ENCODE measurements around the gene RSBN1. TPM values are rescaled to one million over a fixed set of nuclear protein-coding genes. Genes with fewer than 3 reads are reported as not detected.

The RSBN1 gene
- total RNA-seq, 1 experiment from 2014 or later: 16.6 TPM

DNA sequence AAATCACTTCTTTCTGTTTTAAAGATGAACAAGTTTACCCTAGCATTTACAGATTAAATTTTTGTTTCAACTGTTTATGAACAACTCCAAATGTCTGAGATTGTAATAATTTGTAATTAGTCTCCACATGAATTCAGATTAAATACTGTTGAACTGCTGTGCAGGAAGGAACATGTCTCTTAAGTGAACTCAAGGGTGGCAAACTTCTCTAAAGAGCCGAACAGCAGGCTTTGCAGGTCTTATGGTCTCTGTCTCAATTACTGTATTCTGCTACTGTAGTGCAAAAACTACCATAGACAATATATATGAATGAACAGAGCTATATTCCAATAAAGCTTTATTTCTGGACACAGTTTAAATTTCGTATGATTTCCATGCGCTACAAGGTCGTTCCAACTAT lies 6.6 kb downstream of the RSBN1 start:
- Histone ChIP-seq H3K27me3 (ENCODE audit: insufficient read depth, low read length) (no peaks in the 10 kb centered on the region), H3K36me3 (ENCODE audit: control insufficient read depth in 1 of 2, insufficient read depth in 2 of 2, low read length in 2 of 2) (no peaks in the 10 kb centered on the region), H2AFZ (ENCODE audit: low read depth, low read length, poor library complexity, severe bottlenecking) (no peak overlapping the region), H3K79me2 (ENCODE audit: insufficient read depth, low read length) (peaks cover 95% of the 10 kb centered on the region), H3K9me2 (ENCODE audit: insufficient read depth) (no peaks in the 10 kb centered on the region), H3K9ac (ENCODE audit: low read length) (no peak overlapping the region), H3K4me2 (ENCODE audit: low read length) (peak overlapping the region; percentile 35; the same call in 1 of the 2 replicates), H3K9me3 (ENCODE audit: control insufficient read depth in 1 of 2, insufficient read depth in 1 of 2, low read depth in 1 of 2, low read length in 2 of 2) (no peaks in the 10 kb centered on the region), H3K27ac (ENCODE audit: low read depth, low read length) (no peak overlapping the region), H3K4me1 (ENCODE audit: control insufficient read depth in 1 of 2, insufficient read depth in 2 of 2, low read length in 2 of 2) (peaks cover 21 to 31% of the 10 kb centered on the region in 2 experiments), H4K20me1 (ENCODE audit: insufficient read depth) (no peaks in the 10 kb centered on the region), H3K4me3 (replicated peaks in 1 of 2; ENCODE audit: low read depth in 1 of 2, low read length in 2 of 2) (no peak overlapping the region)
- CTCF ChIA-PET: interaction anchor here (1.5 kb wide), 1 partner anchor 733 kb away, joined by 3 read pairs; the partner anchor contains the start of gene LRIG2
- no peak for ATAC-seq
- RAD21 ChIA-PET (ENCODE audit: low non-redundant PET in 1 of 2, low total read pairs in 2 of 2, uncharacterized antibody in 2 of 2, unreplicated experiment in 2 of 2): no interaction called here
- intact Hi-C loops (cut with micrococcal nuclease): no loop called here
- TF ChIP-seq, protein P1, sequence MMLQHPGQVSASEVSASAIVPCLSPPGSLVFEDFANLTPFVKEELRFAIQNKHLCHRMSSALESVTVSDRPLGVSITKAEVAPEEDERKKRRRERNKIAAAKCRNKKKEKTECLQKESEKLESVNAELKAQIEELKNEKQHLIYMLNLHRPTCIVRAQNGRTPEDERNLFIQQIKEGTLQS (IDR thresholded peaks at IDR 0.05): no peak
- TF ChIP-seq, protein P2, sequence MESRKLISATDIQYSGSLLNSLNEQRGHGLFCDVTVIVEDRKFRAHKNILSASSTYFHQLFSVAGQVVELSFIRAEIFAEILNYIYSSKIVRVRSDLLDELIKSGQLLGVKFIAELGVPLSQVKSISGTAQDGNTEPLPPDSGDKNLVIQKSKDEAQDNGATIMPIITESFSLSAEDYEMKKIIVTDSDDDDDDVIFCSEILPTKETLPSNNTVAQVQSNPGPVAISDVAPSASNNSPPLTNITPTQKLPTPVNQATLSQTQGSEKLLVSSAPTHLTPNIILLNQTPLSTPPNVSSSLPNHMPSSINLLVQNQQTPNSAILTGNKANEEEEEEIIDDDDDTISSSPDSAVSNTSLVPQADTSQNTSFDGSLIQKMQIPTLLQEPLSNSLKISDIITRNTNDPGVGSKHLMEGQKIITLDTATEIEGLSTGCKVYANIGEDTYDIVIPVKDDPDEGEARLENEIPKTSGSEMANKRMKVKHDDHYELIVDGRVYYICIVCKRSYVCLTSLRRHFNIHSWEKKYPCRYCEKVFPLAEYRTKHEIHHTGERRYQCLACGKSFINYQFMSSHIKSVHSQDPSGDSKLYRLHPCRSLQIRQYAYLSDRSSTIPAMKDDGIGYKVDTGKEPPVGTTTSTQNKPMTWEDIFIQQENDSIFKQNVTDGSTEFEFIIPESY (IDR thresholded peaks at IDR 0.05; ENCODE audit: extremely low read depth, insufficient replicate concordance, low read length): no peak
- TF ChIP-seq POLR2AphosphoS5 (IDR thresholded peaks at IDR 0.05; ENCODE audit: low read depth, low read length) (no peak), SP1 (IDR thresholded peaks at IDR 0.05; ENCODE audit: low read depth) (no peak), RAD21 (IDR thresholded peaks at IDR 0.05; ENCODE audit: low read depth) (no peak), YY1 (IDR thresholded peaks at IDR 0.05; ENCODE audit: extremely low read depth, insufficient replicate concordance, low read depth, low read length) (no peak), FOSL1 (IDR thresholded peaks at IDR 0.05; ENCODE audit: low read depth) (no peak), SIN3A (IDR thresholded peaks at IDR 0.05; ENCODE audit: low read depth) (no peak), CBX3 (IDR thresholded peaks at IDR 0.05; ENCODE audit: low read depth) (no peak), CTCF (IDR thresholded peaks at IDR 0.05 in 2 of 3, conservative IDR thresholded peaks at IDR 0.05 in 1 of 3; ENCODE audit: borderline replicate concordance in 1 of 3, insufficient read depth in 1 of 3, low read depth in 2 of 3, low read length in 2 of 3) (no peak), SRF (IDR thresholded peaks at IDR 0.05; ENCODE audit: low read depth) (no peak)
- no peak for DNase-seq (ENCODE audit: low read depth, low spot score)
- POLR2A ChIA-PET: no interaction called here
- no TSS peak for BruUV-seq (replicated peaks)
